Astrocyte of the hippocampus (primary cell): ENCODE results near the gene ATP2C2.
"Not testable (repeated sequence)": the region's sequence is repeated elsewhere in the genome, so short reads cannot be mapped to it uniquely, and the experiment has no call there.

ENCODE experiments used
- DNase-seq: peaks from one replicate; pipeline ENCODE4 v3.0.0; 2011; ENCODE audit warnings: low read depth, low spot score

ATP2C2 gene

DNA sequence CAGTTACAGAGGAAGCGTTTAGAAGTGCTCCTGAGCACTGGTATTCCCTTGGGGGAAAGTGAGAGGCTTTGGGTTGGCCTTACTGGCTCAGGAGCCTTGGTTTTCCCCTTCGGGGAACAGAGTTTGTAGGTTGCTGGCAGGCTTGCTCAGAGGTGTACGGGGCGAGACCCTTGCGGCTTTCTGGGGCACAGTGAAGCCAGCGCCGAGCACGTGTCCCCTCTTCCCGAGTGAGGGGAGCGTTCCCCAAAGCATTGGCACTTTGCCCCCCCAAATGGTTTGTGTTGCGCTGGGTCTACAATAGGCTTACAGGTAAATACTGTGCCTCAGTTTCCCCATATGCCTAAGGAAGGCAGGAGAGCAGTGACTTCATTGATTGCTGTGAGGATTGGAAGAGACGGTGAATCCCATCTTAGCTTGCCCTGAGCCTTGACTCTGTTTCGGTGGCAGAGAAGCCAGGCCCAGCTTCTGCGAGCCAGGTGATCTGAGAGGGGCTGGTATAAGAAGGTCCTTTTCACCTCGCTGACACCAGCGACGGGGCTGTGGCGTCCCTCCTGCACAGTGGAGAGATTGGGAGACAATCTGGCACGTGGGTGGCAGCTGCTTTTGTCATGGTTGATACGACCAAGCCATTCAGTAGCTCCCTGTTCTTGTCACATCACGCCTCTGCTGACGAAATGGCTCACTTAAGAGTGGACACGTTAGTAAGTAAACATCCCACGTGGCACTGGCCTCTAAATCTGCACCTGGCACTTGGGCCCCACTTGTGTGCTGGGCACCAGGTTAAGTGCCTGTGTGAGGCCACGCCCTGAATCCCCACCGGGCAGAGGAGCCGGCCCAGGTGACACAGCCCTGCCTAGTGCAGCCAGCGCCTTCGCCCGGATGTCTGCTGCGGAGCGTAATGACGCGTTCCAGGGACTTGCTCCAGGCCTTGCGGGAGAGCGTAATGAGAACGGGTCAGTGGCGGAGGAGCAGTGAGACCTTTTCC is 81.1 kb downstream of the ATP2C2 start:
- no peak for DNase-seq

DNA sequence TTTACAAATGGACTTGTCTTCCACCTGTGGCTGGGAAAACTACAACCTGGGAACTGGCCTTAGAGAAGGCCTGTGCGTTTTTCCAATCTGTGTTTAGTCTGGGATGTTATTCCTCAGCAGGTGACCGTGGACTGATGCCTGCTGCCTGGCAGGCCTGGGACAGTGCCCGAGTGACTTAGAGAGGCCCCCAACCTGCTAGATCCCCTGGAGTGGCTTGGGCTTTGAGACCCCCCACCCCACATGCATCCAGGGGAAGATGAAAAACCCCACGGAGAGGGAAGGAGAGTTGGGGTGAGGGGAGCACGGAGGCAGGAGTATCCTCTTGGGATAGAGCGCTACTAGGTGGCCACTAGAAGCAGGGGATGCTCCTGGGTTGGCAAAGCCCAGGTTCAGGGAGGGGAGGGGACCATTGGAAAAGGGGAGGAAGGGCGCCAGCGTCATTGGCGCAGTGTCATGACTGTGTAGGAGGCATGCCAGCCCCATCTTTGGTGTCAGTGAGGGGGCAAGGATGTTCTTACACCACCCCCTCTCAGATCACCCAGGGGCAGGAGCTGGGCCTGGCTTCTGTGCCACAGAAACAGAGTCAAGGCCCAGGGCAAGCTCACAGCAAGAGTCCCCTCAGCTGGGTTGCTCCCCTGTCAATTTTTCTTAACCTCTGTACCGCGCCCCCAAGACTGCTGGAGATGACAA is 82.0 kb downstream of the ATP2C2 start:
- DNase-seq, result no peak

DNA sequence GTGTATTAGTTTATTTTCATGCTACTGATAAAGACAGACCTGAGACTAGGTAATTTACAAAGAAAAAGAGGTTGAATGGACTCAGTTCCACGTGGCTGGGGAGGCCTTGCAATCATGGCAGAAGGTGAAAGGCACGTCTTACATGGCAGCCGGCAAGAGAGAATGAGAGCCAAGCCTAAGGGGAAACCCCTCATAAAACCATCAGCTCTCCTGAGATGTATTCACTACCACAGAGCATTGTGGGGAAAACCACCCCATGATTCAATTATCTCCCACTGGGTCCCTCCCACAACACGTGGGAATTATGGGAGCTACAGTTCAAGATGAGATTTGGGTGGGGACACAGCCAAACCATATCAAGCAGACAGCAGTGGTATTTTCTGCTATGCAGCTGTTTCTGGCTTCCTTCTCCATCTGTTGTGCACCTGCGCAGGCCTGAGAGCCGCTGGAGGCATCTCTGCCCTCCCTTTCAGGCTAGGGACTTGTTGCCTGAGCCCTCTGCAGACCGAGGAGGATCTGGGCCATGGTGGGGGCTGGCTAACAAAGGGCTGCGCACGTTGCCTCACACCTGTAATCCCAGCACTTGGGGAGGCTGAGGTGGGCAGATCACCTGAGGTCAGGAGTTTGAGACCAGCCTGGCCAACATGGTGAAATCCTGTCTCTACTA is 82.8 kb downstream of the ATP2C2 start:
- DNase-seq, result not testable (repeated sequence)

- no peak for DNase-seq
These were observed 83.4 kb downstream of the ATP2C2 start for GRCh38 chr16:84451781-84452180.

DNA sequence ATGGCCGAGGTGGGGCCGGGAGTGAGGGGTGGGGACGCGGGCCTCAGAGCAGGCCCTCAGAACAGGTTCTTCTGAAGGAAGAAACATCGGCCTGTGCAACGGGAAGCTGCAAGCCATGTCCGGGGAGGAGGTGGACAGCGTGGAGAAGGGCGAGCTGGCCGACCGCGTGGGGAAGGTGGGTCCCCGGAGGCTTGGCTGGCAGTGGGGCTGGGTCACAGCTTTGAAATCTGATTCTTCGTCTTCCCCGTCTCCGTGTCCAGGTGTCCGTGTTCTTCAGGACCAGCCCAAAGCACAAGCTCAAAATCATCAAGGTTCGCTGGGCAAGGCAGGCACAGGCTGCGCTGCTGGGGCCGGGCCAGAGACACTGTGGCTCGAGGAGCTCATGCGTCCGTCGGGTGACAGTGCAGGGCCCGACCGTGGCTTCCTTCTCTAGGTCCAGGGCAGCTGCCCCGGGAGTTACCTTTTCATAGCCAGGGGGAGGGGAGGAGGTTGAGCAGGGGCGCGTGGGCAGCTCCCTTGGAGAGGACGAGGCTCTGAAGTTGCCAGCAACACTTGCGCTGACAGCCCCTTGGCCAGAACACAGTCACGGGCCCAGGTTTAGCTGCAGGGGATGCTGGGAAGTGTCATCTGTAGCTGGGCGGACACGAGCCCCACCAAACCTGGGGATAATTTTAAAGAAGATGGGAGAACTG is 84.9 kb downstream of the ATP2C2 start:
- no peak for DNase-seq

DNA sequence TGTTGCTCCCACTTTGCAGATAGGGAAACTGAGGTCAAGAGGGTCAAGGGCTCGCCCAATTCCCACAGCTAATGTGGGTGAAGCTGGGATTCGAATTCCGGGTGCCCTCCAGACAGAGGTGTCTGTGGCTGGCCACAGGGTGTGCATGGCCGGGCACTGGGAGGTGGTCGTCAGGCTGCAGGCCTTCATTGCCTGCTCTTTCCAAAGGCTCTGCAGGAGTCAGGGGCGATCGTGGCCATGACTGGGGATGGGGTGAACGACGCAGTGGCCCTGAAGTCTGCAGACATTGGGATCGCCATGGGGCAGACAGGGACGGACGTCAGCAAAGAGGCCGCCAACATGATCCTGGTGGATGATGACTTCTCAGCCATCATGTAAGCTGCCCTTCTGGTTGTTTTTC is 86.3 kb downstream of the ATP2C2 start:
- no peak for DNase-seq

DNA sequence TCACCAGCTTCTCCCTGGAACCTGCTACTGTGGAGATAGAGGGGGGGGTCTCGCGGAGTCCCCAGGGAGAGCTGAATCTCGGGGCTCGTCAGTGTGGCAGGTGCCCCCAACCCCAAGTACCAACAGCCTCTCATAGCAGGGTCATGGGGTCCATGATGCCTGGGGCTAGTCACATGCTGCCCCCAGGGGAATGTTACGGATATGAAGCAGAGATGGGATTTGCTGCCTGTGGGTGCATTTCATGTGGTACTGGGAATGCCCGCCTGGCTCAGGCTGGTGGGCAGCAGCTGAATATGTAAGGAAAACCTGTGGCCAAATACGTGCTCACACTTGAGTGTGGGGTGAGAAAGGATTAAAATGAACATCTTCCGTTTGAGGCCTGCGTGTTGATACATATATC is 86.7 kb downstream of the ATP2C2 start:
- DNase-seq, result no peak

- DNase-seq, result no peak
These were observed 90.5 kb downstream of the ATP2C2 start for GRCh38 chr16:84458606-84459532.

DNA sequence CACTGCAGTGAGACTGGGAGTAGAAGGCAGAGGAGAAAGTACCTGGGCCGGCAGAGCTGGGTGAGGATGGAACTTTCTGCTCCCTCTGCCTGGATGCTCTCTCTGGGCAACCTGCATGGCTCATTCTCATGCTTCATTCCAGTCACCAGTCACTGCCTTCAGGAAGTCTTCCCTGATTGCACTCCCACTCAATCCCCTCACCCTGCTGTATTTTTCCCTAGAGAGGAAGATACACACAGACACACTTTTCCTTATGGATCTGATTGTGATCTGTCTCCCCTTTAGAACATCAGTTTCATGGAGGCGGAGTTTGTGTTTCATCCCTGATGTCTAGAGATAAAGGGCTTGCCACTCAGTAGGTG is 91.2 kb downstream of the ATP2C2 start:
- no peak for DNase-seq

DNA sequence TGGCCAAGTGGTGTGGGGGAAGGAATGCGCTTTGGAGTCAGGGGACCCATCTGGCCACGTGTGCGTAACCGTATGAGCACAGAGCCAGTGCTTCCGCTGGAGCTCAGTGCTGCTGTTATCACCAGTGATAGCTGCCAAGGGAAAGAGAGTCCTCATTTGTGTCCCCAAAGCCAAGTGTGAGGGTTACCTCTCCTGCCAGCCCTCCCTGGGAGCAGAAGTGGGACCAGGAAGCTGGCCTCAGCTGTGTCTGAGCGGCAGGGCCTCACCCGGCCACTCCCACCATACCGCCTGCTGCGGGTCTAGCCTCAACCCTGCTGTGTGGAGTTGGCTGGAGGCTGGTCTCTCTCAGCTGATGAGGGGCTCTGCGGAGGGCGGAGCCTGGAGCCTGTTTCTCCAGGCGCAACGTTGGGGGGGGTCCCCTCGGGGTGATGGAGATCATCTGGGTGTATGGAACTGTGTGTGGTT is 91.6 kb downstream of the ATP2C2 start:
- no peak for DNase-seq

DNA sequence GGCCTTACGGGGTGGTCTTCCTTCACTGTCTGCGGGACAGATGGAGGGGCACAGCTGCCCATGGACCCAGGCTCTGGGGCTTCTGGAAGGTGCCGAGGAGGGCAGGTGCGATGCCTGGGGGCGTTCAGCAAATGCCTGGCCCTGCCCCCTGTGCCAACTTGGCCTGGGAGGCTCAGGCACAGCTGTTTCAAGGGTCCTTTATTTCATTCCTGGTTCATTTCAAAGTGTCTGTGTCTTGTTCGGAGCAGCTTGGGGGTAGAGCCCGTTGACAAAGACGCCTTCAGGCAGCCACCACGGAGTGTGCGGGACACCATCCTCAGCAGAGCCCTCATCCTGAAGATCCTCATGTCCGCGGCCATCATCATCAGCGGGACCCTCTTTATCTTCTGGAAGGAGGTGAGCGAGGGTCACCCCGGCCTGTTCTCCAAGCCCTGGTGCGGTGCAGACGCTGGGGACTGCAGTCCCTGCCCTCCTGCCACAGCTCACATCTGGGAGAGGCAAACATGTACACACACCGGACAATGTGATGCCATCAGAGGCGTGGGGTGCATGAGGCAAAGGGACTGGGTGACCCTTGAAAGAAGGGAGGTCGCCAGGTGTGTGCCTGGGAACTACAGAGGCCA is 92.2 kb downstream of the ATP2C2 start:
- DNase-seq, result no peak

GRCh38 chr16:84461029-84461412 is 92.7 kb downstream of the ATP2C2 start:
- no peak for DNase-seq

DNA sequence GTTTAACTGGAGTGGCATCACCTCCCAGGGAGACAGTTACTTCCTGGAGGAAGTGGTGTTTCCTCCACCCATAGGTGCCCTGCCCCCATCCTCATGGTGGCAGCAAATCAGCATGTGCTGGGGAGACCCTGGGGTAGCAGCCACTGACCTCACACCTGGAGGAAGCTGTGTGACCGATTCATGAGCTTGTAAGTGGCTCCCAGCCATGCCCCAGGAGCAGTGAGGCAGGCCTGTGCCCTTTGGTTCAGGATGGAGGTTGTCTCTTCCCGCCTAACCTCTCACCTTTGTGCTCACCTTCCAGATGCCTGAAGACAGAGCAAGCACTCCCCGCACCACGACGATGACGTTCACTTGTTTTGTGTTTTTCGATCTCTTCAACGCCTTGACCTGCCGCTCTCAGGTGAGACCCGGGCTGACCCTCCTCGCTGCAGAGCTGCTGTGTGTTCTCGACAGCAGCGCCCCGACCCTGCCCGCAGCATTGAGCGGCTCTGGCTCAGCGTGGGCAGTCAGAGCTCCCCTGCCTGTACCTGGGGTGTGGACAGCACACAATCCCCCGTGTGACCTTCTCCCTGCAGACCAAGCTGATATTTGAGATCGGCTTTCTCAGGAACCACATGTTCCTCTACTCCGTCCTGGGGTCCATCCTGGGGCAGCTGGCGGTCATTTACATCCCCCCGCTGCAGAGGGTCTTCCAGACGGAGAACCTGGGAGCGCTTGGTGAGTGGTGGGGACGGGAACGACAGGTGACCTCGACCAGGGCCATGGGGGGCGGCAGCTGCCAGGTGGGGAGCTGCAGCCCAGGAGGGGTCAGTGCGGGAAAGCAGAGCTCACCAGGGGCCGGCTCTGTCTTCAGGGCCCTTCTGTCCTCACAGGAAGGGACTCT is 93.3 kb downstream of the ATP2C2 start:
- DNase-seq, result no peak

DNA sequence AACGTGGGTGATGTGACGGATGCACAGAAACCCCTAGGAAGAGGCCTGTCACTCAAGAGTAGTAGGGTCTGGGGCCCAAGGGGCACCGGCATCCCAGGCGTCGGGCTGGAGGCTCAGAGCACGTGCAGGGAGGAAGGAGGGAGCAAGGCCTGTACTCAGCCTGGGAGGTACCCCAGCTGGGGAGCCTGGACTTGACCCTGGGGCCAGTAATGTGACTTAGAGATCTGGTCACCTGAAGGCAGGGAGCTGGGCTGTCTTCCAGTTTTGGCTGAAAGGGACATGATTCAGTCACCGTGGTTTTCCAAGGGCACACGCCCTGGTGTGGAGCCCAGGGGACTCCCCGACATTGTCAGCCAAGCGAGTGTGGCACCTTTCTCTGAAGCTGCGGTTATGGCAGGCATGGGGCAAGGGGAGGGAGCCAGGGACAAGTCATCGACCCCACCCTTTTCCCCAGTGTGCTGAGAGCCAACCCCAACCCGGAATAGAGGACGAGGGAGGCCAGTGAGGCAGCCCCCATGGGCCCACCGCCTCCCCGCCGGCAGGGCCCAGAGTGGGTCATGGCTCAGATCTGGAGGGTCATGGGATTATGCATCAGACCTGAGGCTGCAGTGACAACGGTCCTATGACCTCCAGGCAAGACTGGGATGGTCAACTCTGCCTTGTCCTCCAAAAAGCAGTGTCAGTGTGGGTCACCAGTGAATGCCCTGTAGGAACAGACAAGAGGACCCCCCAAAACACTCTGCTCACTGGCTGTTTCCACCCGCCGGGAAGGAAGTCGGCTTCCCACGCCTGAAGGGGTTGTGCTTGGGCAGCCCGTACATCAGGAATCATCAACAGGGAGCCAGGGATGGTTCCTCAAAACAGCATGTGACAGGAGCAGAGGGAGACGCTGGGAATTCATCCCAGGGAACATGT is 94.2 kb downstream of the ATP2C2 start:
- no peak for DNase-seq

DNA sequence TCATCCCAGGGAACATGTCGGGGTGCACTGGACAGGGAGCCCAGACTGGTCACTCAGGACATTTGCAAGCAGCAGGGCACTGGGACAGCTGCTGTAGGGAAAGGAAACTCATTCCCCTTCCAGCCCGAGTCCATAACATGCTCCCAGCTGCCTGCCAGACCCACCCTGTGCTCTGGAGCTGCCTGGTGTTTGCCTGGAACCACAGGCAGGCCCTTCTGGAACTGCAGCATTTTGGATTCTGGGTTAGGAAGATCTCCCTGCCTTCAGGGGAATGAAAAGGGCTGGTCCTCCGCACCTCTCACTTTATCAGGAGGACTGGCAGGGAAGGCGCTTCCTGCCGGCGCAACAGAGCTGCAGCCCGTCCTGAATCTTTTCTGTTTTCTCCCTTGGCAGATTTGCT is 94.9 kb downstream of the ATP2C2 start:
- DNase-seq, result no peak

DNA sequence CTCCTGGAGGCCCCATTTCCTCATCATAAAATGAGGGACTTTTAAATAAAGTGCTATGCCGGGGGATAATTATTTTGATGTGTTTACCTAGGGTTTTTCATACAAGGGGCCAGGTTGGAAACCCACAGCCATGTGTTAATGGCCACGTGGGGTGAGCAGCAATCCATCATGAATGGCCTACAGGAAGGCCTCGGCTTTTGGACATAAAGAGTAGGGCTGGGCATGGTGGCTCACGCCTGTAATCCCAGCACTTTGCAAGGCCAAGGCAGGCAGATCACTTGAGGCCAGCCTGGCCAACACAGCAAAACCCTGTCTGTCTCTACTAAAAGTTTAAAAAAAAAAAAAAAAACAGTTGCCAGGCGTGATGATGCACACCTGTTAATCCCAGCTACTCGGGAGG is 95.8 kb downstream of the ATP2C2 start:
- no peak for DNase-seq

GRCh38 chr16:84465154-84465553 is 96.8 kb downstream of the ATP2C2 start:
- DNase-seq, result no peak

DNA sequence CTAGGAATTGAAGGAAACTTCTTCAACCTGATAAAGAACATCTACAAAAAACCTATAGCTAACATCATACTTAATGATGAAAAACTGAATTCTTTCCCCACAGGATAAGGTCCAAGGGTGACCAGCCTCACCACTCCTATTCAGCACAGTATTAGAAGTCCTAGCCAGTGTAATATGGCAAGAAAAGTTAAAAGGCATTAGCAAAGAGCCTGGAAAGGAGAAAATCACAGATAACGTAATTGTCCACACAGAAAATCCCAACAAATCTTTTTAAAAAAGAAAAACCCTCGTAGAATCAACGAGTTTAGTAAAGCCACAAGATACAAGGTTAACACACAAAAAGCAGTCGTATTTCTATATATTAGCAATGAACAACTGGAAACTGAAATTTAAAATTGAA is 98.4 kb downstream of the ATP2C2 start:
- DNase-seq, result no peak
